H1 (cell line): ENCODE data around the gene ITGA11. TPM values are rescaled to one million over a fixed set of nuclear protein-coding genes. Genes with fewer than 3 reads are reported as not detected.

Source experiments
- CTCF ChIA-PET: fragments of 300-600 bp; sonication (Branson Sonifier 250); formaldehyde crosslinking; loops from one replicate; lab custom pipeline; 2021; ENCODE audit not compliant: partially characterized antibody; lab: Charles Lee
- POLR2A ChIA-PET: fragments of 300-600 bp; sonication (Branson Sonifier 250); formaldehyde crosslinking; loops from one replicate; lab custom pipeline; 2021; ENCODE audit warnings: inconsistent platforms; ENCODE audit not compliant: partially characterized antibody; lab: Charles Lee
- DNase-seq, 2 experiments: peaks; one replicate each; pipeline versions ENCODE4 v3.0.0 to v3.0.0-alpha.2; 2010 to 2022; ENCODE audit warnings: low spot score in 2 of 2, low read depth in 1 of 2, mixed read lengths in 1 of 2
- FAIRE-seq: peaks from 2 replicates; lab custom pipeline; 2011; peaks lifted over from hg19 to GRCh38; lab: Jason Lieb, UNC
- H2AFZ ChIP-seq: 2 replicates; pipeline ENCODE4 v1.8.1; 2012; ENCODE audit warnings: low read length, inconsistent platforms
- H2AK5ac ChIP-seq: 2 replicates; pipeline ENCODE4 v1.6.1; 2013; ENCODE audit warnings: low read depth, low read length
- H2BK120ac ChIP-seq: replicated peaks from 2 replicates; pipeline ENCODE3; 2013; ENCODE audit warnings: low read depth, low read length, inconsistent platforms
- H2BK12ac ChIP-seq: 2 replicates; pipeline ENCODE4 v1.6.1; 2013; ENCODE audit warnings: low read depth, low read length
- H2BK15ac ChIP-seq: 2 replicates; pipeline ENCODE4 v1.6.1; 2013; ENCODE audit warnings: low read length
- H2BK20ac ChIP-seq: 2 replicates; pipeline ENCODE4 v1.6.1; 2013; ENCODE audit warnings: low read length
- H2BK5ac ChIP-seq: 2 replicates; pipeline ENCODE4 v1.6.1; 2013; ENCODE audit warnings: low read depth, low read length
- H3K14ac ChIP-seq: 2 replicates; pipeline ENCODE4 v1.6.1; 2013; ENCODE audit warnings: inconsistent platforms; ENCODE audit not compliant: insufficient read length
- H3K18ac ChIP-seq: 2 replicates; pipeline ENCODE4 v1.6.1; 2013; ENCODE audit warnings: low read length; ENCODE audit errors: extremely low read depth
- H3K23ac ChIP-seq: 2 replicates; pipeline ENCODE4 v1.6.1; 2013; ENCODE audit warnings: inconsistent platforms; ENCODE audit not compliant: insufficient read length
- H3K23me2 ChIP-seq: 2 replicates; pipeline ENCODE4 v1.6.1; 2013; ENCODE audit warnings: low read depth, low read length
- H3K27ac ChIP-seq: 2 replicates; pipeline ENCODE4 v1.6.1; 2011; ENCODE audit warnings: low read depth, low read length, inconsistent platforms
- H3K27me3 ChIP-seq, 4 experiments: replicated peaks in 1 of 4; 1 replicate in 1 of 4; 2 replicates in 3 of 4; pipeline versions ENCODE4 v1.6.1 to v1.8.1; 2011 to 2013; ENCODE audit warnings: low read length in 3 of 4, mild to moderate bottlenecking in 3 of 4, inconsistent platforms in 2 of 4, mixed read lengths in 2 of 4, moderate library complexity in 1 of 4; ENCODE audit not compliant: control insufficient read depth in 3 of 4, insufficient read depth in 3 of 4; ENCODE audit errors: extremely low read depth in 1 of 4
- H3K36me3 ChIP-seq, 4 experiments: 2 replicates each; pipeline versions ENCODE4 v1.6.1 to v1.8.1; 2011 to 2013; ENCODE audit warnings: mild to moderate bottlenecking in 4 of 4, low read length in 3 of 4, moderate library complexity in 2 of 4, control low read depth in 1 of 4, inconsistent platforms in 1 of 4; ENCODE audit not compliant: insufficient read depth in 4 of 4, control insufficient read depth in 2 of 4
- H3K4ac ChIP-seq: replicated peaks from 2 replicates; pipeline ENCODE3; 2013; ENCODE audit warnings: low read length, low read depth, mixed read lengths, inconsistent platforms; ENCODE audit not compliant: insufficient read length
- H3K4me1 ChIP-seq, 4 experiments: replicated peaks in 1 of 4; 1 replicate in 1 of 4; 2 replicates in 3 of 4; pipeline versions ENCODE4 v1.6.1 to v1.8.1; 2011 to 2013; ENCODE audit warnings: low read length in 3 of 4, inconsistent platforms in 2 of 4, mixed read lengths in 1 of 4; ENCODE audit not compliant: insufficient read depth in 4 of 4, control insufficient read depth in 3 of 4
- H3K4me2 ChIP-seq, 2 experiments: 2 replicates each; pipeline versions ENCODE4 v1.6.1 to v1.8.1; 2011 to 2013; ENCODE audit warnings: low read depth in 2 of 2, low read length in 2 of 2, control low read depth in 1 of 2, inconsistent platforms in 1 of 2, mild to moderate bottlenecking in 1 of 2; ENCODE audit not compliant: insufficient read depth in 1 of 2
- H3K4me3 ChIP-seq, 4 experiments: fragments of 200-600, 300-600 bp in 1 of 4; sonication (generic), shearing (Covaris generic), sonication (Bioruptor Twin) in 1 of 4; 2 replicates each; pipeline versions ENCODE4 v1.5.1 to v1.8.1; 2011 to 2016; ENCODE audit warnings: low read length in 4 of 4, low read depth in 3 of 4, control low read depth in 2 of 4, inconsistent platforms in 2 of 4, mild to moderate bottlenecking in 2 of 4, mixed read lengths in 1 of 4, moderate library complexity in 1 of 4; ENCODE audit not compliant: insufficient read depth in 2 of 4; ENCODE audit errors: extremely low read depth in 1 of 4
- H3K56ac ChIP-seq: replicated peaks from 2 replicates; pipeline ENCODE3; 2013; ENCODE audit warnings: low read depth, mild to moderate bottlenecking, mixed read lengths, low read length, inconsistent platforms; ENCODE audit not compliant: insufficient read length
- H3K79me1 ChIP-seq: 2 replicates; pipeline ENCODE4 v1.6.1; 2013; ENCODE audit warnings: low read depth, low read length, control low read depth
- H3K79me2 ChIP-seq, 2 experiments: 2 replicates each; pipeline versions ENCODE4 v1.6.1 to v1.8.1; 2012 to 2013; ENCODE audit warnings: low read length in 2 of 2, mild to moderate bottlenecking in 2 of 2, inconsistent platforms in 1 of 2; ENCODE audit not compliant: insufficient read depth in 2 of 2, control insufficient read depth in 1 of 2
- H3K9ac ChIP-seq, 4 experiments: replicated peaks in 1 of 4; 1 replicate in 1 of 4; 2 replicates in 3 of 4; pipeline versions ENCODE4 v1.6.1 to v1.8.1; 2011 to 2013; ENCODE audit warnings: low read depth in 3 of 4, low read length in 3 of 4, control low read depth in 2 of 4, mild to moderate bottlenecking in 2 of 4, moderate library complexity in 2 of 4, inconsistent platforms in 1 of 4; ENCODE audit errors: extremely low read depth in 1 of 4
- H3K9me3 ChIP-seq, 2 experiments: 2 replicates each; pipeline versions ENCODE4 v1.6.1 to v1.8.1; 2012 to 2013; ENCODE audit warnings: mild to moderate bottlenecking in 2 of 2, moderate library complexity in 2 of 2, control low read depth in 1 of 2, inconsistent platforms in 1 of 2, low read depth in 1 of 2, low read length in 1 of 2, mixed read lengths in 1 of 2; ENCODE audit not compliant: insufficient read depth in 2 of 2
- H4K20me1 ChIP-seq, 2 experiments: replicated peaks in 1 of 2; 2 replicates each; pipeline versions ENCODE3 to v1.8.1; 2011 to 2013; ENCODE audit warnings: inconsistent platforms in 2 of 2, low read length in 2 of 2, mild to moderate bottlenecking in 1 of 2; ENCODE audit not compliant: insufficient read depth in 2 of 2, control insufficient read depth in 1 of 2
- H4K5ac ChIP-seq: 2 replicates; pipeline ENCODE4 v1.6.1; 2013; ENCODE audit warnings: low read length, low read depth, mixed read lengths, inconsistent platforms; ENCODE audit not compliant: insufficient read length
- H4K8ac ChIP-seq: 2 replicates; pipeline ENCODE4 v1.8.0; 2013; ENCODE audit warnings: mild to moderate bottlenecking, moderate library complexity, low read length, inconsistent platforms; ENCODE audit not compliant: insufficient read depth; ENCODE audit errors: extremely low read depth
- H4K91ac ChIP-seq: replicated peaks from 2 replicates; pipeline ENCODE3; 2013; ENCODE audit warnings: low read length, mixed read lengths, inconsistent platforms; ENCODE audit not compliant: insufficient read length
- CEBPB ChIP-seq: IDR thresholded peaks from 2 replicates; pipeline ENCODE4 v1.6.1; 2012; ENCODE audit warnings: low read depth, low read length
- CTCF ChIP-seq, 3 experiments: IDR thresholded peaks; 1 replicate in 2 of 3; 2 replicates in 1 of 3; pipeline versions ENCODE4 v1.5.1 to v1.6.1; 2011; ENCODE audit warnings: low read length in 3 of 3, mild to moderate bottlenecking in 3 of 3, inconsistent platforms in 2 of 3, low read depth in 1 of 3, moderate library complexity in 1 of 3; ENCODE audit not compliant: insufficient read depth in 1 of 3; ENCODE audit errors: control extremely low read depth in 1 of 3
- MAFK ChIP-seq: IDR thresholded peaks from 2 replicates; pipeline ENCODE4 v1.6.1; 2012; ENCODE audit warnings: low read depth, mild to moderate bottlenecking, improper control_type of control experiment, low read length
- MAX ChIP-seq: IDR thresholded peaks from 2 replicates; pipeline ENCODE4 v1.6.1; 2012; ENCODE audit warnings: inconsistent platforms
- WGBS, 2 experiments: shearing (Covaris generic) in 1 of 2; methylation state at CpG; one replicate each; pipeline versions ENCODE4 v1.1.6 to v1.1.7; 2013 to 2015; ENCODE audit warnings: low lambda C conversion rate in 2 of 2, mixed read lengths in 2 of 2, inconsistent platforms in 1 of 2, low coverage in 1 of 2, missing lambda C conversion rate in 1 of 2; ENCODE audit not compliant: insufficient replicate concordance in 2 of 2, insufficient coverage in 1 of 2, insufficient read length in 1 of 2; ENCODE audit errors: extremely low coverage in 1 of 2, missing lambda C conversion rate in 1 of 2; 5-methylcytosine and 5-hydroxymethylcytosine counted together
- polyA plus RNA-seq, 7 experiments: library from polyadenylated mRNA; depleted of rRNA in 3 of 7; stranded (reverse) in 5 of 7; unstranded in 2 of 7; fragments of >200 nt in 5 of 7; fragments of 200-250 nt in 2 of 7; gene quantifications; 1 replicate in 5 of 7; 2 replicates in 1 of 7; 4 replicates in 1 of 7; pipeline versions ENCODE4 v1.2.1 to v1.2.3, GENCODE V29; 2011 to 2013; ENCODE audit warnings: missing spikeins in 2 of 7, mixed read lengths in 2 of 7
- total RNA-seq: library from RNA; stranded (reverse); fragmentation: NEBNext Ultra II Directional; extraction: Animal tissue kit (Norgen Biotek cat#: 25700); gene quantifications from 2 replicates; pipeline ENCODE4 v1.2.1, GENCODE V29; 2021

ITGA11 gene
- total and polyA plus RNA-seq, 2 of the 8 experiments (the other 6 are each of a cell fraction or from before 2014, with no cell fraction given), result 0.05 to 0.06 TPM

- ChIA-PET CTCF (interaction anchor here (1.0 to 2.1 kb wide), 3 partner anchors 9 to 121 kb away, joined by 4 to 6 read pairs (median 5); no protein-coding TSS in a partner anchor), POLR2A (interaction anchor here (0.6 kb wide), 1 partner anchor 27 kb away, joined by 4 read pairs; no protein-coding TSS in a partner anchor)
- Histone ChIP-seq H3K18ac (no peak overlapping the region), H2AFZ (no peak overlapping the region), H3K23ac (no peak overlapping the region), H4K20me1 (peaks cover 2 to 3% of the 10 kb centered on the region in 2 experiments), H2BK15ac (no peak overlapping the region), H3K56ac (no peak overlapping the region), H3K36me3 (no peaks in the 10 kb centered on the region), H3K9me3 (no peaks in the 10 kb centered on the region), H3K79me2 (no peaks in the 10 kb centered on the region), H3K79me1 (no peaks in the 10 kb centered on the region), H3K4ac (no peak overlapping the region), H2BK12ac (no peak overlapping the region), H3K27ac (no peak overlapping the region), H2BK120ac (no peak overlapping the region), H4K91ac (no peak overlapping the region), H2AK5ac (no peak overlapping the region), H4K8ac (no peak overlapping the region), H4K5ac (no peak overlapping the region), H2BK20ac (no peak overlapping the region), H3K4me3 (no peak overlapping the region), H3K27me3 (peaks cover 29 to 39% (median 39%) of the 10 kb centered on the region in 4 experiments), H3K23me2 (peaks cover 8% of the 10 kb centered on the region; the same call in 1 of the 2 replicates), H3K9ac (no peak overlapping the region), H3K4me2 (no peak overlapping the region), H3K4me1 (peaks cover 0 to 5% (median 1%) of the 10 kb centered on the region in 4 experiments; a peak in 3 of 7 replicates), H3K14ac (no peak overlapping the region), H2BK5ac (no peak overlapping the region)
- no peak for FAIRE-seq
- DNase-seq, result no peak
- 100% methylated on average over 1 of the region's 1 CpG; no CpG with 5 or more reads in 1 of the 2 experiments for WGBS, 2 experiments
- TF ChIP-seq MAFK (no peak), MAX (no peak), CEBPB (no peak), CTCF (IDR thresholded peaks at IDR 0.05; ENCODE audit: control extremely low read depth in 1 of 3, insufficient read depth in 1 of 3, low read depth in 1 of 3, low read length in 3 of 3) (no peak)
Measured at GRCh38 chr15:68427963-68428362, 4.0 kb downstream of the ITGA11 start.
